ENCODE results near the gene LRRC7.

- TF ChIP-seq, protein P1, sequence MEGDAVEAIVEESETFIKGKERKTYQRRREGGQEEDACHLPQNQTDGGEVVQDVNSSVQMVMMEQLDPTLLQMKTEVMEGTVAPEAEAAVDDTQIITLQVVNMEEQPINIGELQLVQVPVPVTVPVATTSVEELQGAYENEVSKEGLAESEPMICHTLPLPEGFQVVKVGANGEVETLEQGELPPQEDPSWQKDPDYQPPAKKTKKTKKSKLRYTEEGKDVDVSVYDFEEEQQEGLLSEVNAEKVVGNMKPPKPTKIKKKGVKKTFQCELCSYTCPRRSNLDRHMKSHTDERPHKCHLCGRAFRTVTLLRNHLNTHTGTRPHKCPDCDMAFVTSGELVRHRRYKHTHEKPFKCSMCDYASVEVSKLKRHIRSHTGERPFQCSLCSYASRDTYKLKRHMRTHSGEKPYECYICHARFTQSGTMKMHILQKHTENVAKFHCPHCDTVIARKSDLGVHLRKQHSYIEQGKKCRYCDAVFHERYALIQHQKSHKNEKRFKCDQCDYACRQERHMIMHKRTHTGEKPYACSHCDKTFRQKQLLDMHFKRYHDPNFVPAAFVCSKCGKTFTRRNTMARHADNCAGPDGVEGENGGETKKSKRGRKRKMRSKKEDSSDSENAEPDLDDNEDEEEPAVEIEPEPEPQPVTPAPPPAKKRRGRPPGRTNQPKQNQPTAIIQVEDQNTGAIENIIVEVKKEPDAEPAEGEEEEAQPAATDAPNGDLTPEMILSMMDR (IDR thresholded peaks at IDR 0.05) = no peak
- no peak for TF ChIP-seq POLR2AphosphoS5 (IDR thresholded peaks at IDR 0.05; ENCODE audit: low read depth, low read length)
- TF ChIP-seq TCF7L2 (IDR thresholded peaks at IDR 0.05; ENCODE audit: low read depth, low read length) = no peak
- TF ChIP-seq, protein P2, sequence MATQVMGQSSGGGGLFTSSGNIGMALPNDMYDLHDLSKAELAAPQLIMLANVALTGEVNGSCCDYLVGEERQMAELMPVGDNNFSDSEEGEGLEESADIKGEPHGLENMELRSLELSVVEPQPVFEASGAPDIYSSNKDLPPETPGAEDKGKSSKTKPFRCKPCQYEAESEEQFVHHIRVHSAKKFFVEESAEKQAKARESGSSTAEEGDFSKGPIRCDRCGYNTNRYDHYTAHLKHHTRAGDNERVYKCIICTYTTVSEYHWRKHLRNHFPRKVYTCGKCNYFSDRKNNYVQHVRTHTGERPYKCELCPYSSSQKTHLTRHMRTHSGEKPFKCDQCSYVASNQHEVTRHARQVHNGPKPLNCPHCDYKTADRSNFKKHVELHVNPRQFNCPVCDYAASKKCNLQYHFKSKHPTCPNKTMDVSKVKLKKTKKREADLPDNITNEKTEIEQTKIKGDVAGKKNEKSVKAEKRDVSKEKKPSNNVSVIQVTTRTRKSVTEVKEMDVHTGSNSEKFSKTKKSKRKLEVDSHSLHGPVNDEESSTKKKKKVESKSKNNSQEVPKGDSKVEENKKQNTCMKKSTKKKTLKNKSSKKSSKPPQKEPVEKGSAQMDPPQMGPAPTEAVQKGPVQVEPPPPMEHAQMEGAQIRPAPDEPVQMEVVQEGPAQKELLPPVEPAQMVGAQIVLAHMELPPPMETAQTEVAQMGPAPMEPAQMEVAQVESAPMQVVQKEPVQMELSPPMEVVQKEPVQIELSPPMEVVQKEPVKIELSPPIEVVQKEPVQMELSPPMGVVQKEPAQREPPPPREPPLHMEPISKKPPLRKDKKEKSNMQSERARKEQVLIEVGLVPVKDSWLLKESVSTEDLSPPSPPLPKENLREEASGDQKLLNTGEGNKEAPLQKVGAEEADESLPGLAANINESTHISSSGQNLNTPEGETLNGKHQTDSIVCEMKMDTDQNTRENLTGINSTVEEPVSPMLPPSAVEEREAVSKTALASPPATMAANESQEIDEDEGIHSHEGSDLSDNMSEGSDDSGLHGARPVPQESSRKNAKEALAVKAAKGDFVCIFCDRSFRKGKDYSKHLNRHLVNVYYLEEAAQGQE (IDR thresholded peaks at IDR 0.05; ENCODE audit: insufficient read depth in 1 of 2, low read depth in 2 of 2, low read length in 1 of 2) = no peak
Measured at GRCh38 chr1:69702085-69702484, 134.4 kb downstream of the LRRC7 start.

All from Panc1 (cell line).